ENCODE measurements around the gene MRPL23. TPM values are rescaled to one million over a fixed set of nuclear protein-coding genes. Genes with fewer than 3 reads are reported as not detected.

The MRPL23 gene
- total and polyA plus RNA-seq, 4 donors, result 33.0 to 83.9 (median 67.6) TPM

- no peak for DNase-seq (ENCODE audit: low spot score)
Measured at GRCh38 chr11:1935156-1936071, 11.7 kb upstream of the MRPL23 start.

More at GRCh38 chr11:1935156-1936071, 11.7 kb upstream of the MRPL23 start:
- Histone ChIP-seq H3K9ac (ENCODE audit: low read depth in 1 of 2, low read length in 2 of 2) (no peak overlapping the region), H3K4me1 (ENCODE audit: control insufficient read depth in 4 of 4, insufficient read depth in 4 of 4, low read length in 3 of 4) (no peaks in the 10 kb centered on the region), H3K4me3 (ENCODE audit: low read depth in 1 of 3, low read length in 3 of 3) (no peak overlapping the region), H3K9me3 (ENCODE audit: control insufficient read depth in 4 of 4, low read length in 3 of 4) (no peaks in the 10 kb centered on the region), H3K36me3 (ENCODE audit: control insufficient read depth in 4 of 4, insufficient read depth in 3 of 4, low read depth in 1 of 4, low read length in 3 of 4) (no peaks in the 10 kb centered on the region), H3K27ac (ENCODE audit: low read depth in 1 of 2, low read length in 2 of 2) (no peak overlapping the region), H3K27me3 (ENCODE audit: control insufficient read depth in 4 of 4, insufficient read depth in 4 of 4, low read length in 3 of 4) (no peaks in the 10 kb centered on the region)
- 87% methylated on average over 33 of the region's 33 CpGs for WGBS
- TF ChIP-seq GABPA (IDR thresholded peaks at IDR 0.05 in 1 of 2, conservative IDR thresholded peaks at IDR 0.05 in 1 of 2) (no peak), FOXA2 (IDR thresholded peaks at IDR 0.05) (no peak), NR2F2 (IDR thresholded peaks at IDR 0.05) (no peak), YY1 (IDR thresholded peaks at IDR 0.05) (no peak), HNF4A (conservative IDR thresholded peaks at IDR 0.05) (no peak), ATF3 (IDR thresholded peaks at IDR 0.05) (no peak), RXRA (IDR thresholded peaks at IDR 0.05) (no peak), HNF4G (IDR thresholded peaks at IDR 0.05) (no peak), MAX (IDR thresholded peaks at IDR 0.05) (no peak), ZBTB33 (IDR thresholded peaks at IDR 0.05) (no peak), REST (IDR thresholded peaks at IDR 0.05) (no peak), SP1 (IDR thresholded peaks at IDR 0.05) (no peak), TAF1 (conservative IDR thresholded peaks at IDR 0.05) (no peak), JUND (IDR thresholded peaks at IDR 0.05) (no peak), RAD21 (IDR thresholded peaks at IDR 0.05) (no peak), EGR1 (IDR thresholded peaks at IDR 0.05; ENCODE audit: low read depth in 2 of 2) (no peak), CTCF (IDR thresholded peaks at IDR 0.05; ENCODE audit: low read depth, low read length, missing input control) (no peak), FOXA1 (IDR thresholded peaks at IDR 0.05) (no peak)

Measured in liver (tissue), 9 donors.